Skin of body (tissue), 2 donors: ENCODE results near the gene MSRB1. TPM values are rescaled to one million over a fixed set of nuclear protein-coding genes. Genes with fewer than 3 reads are reported as not detected.

Experiments used
- DNase-seq: peaks from one replicate; lab custom pipeline; 2025; lab: John Stamatoyannopoulos, UW
- total RNA-seq: library from RNA; depleted of rRNA; stranded (reverse); fragments of >200 nt; gene quantifications from one replicate; pipeline ENCODE4 v1.2.3, GENCODE V29; 2014

Gene MSRB1
- total RNA-seq, 1 donor from 2014 or later: 9.2 TPM

DNA sequence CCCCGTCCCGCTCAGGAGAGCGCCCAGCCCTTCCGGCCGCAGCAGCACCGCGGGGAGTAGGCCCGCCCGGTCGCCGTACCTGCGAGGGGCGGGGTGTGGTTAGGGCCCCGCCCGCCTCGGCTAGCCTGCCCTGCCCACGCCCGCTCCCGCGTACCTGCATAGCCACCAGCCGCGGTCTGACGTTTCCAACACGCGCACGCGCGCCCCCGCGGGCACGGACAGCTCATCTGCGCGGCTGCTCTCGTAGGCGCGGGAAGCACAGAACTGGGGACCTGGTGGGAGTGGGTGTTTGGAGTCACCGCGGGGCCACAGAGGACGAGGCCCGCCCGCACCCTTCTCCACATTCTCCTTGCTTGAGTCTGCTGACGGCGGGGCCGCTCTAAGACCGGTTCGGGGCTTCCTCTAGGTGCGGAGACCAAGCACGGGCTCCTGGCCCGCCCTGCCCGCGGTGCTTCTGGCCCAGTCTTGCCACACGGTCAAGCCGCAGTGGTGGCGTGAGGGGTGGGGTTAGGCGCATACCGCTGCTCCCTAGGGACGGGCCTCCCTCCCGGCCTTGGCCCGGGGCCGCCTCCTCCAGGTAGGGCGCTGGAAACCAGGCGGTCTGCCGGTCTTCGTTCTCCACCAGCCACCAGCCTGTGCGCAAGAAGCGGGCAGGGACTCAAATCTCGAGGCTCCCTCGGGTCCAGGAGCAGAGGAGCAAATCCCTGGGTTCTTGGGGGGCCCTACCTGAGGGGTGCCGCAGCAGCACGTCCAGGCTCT, 36.5 kb upstream of the MSRB1 start:
- no peak for DNase-seq

DNA sequence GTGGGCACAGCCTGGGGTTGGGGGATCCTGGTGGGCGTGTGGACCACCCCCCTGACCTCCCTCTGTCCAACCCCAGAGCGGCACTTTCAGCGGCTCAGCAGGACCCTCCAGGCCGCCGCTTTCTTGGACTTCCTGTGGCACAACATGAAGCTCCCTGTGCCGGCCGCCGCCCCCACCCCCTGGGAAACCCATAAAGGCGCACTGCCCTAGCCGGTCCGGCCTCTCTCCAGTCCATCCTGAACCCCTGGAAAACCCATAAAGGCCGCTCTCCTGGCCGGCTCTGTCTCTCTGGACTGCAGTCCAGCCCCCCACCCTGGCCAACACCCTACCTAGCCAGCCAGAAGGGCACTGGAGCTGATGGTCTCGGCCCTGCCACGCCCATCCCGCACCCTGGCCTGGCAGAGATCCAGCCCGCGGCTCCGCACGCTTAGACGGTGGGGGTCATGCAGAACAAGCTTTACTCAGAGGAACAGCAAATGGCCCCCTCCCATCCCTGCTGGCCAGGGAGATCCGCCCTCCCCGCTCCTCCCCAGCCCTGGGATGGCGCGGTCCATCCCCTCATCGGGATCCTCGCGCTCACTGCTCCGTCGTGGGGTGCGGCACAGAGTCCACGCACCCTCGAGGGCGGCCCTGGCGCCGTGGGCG, 35.6 kb upstream of the MSRB1 start:
- no peak for DNase-seq

DNA sequence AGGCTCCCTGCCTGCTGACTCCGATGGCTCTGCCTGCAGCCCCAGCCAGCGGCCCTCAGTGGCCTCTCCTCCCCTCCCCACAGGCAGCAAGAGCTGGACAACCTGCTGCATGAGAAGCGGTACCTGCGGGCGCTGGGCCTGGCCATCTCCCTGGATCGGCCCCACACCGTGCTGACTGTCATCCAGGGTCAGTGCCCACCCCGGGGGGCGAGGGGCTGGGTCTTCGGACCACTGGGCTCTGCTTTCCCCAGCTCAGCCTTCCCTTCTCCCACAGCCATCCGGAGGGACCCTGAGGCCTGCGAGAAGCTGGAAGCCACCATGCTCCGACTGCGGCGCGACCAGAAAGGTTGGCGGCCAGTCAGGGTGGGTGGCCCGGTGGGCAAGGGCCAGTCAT, 34.9 kb upstream of the MSRB1 start:
- DNase-seq: no peak

DNA sequence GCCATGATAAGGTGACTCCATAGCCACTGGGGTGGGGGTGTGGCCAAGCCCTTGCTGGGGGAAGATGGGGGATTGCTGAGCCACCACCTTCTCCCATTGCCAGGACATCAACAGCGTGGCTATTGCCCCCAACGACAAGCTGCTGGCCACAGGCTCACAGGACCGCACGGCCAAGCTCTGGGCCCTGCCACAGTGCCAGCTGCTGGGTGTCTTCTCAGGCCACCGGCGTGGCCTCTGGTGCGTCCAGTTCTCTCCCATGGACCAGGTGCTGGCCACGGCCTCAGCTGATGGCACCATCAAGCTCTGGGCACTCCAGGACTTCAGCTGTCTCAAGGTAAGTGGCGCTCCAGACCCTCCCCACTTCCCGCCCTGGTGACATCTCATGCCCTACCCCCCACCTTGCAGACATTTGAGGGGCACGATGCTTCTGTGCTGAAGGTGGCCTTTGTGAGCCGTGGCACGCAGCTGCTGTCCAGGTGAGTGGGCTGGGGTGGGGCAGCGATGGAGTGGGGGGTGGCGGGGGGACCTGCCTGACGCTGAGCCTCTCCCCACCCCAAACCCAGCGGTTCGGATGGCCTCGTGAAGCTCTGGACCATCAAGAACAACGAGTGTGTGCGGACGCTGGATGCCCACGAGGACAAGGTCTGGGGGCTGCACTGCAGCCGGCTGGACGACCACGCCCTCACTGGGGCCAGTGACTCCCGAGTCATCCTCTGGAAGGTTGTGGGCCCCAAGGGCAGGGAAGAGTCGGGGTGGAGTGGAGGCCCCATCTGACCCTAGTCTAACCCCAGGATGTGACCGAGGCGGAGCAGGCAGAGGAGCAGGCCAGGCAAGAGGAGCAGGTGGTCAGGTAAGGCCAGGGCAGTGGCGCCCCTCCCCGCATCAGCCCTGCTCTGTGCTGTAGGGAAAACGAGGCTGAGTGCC, 34.2 kb upstream of the MSRB1 start:
- DNase-seq: no peak

DNA sequence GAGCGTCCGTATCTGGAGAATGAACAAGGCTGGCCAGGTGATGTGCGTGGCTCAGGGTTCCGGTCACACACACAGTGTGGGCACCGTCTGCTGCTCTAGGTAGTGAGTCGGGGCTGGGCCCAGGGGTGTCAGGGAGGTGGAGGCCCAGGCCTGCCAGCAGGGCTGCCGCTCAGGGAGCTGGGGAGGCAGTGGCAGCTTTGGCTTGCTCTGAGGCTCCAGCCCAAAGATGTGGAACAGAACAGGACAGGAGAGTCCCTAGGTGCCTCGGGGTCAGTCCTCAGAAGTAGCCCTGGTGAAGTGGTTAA, 33.2 kb upstream of the MSRB1 start:
- DNase-seq: no peak

DNA sequence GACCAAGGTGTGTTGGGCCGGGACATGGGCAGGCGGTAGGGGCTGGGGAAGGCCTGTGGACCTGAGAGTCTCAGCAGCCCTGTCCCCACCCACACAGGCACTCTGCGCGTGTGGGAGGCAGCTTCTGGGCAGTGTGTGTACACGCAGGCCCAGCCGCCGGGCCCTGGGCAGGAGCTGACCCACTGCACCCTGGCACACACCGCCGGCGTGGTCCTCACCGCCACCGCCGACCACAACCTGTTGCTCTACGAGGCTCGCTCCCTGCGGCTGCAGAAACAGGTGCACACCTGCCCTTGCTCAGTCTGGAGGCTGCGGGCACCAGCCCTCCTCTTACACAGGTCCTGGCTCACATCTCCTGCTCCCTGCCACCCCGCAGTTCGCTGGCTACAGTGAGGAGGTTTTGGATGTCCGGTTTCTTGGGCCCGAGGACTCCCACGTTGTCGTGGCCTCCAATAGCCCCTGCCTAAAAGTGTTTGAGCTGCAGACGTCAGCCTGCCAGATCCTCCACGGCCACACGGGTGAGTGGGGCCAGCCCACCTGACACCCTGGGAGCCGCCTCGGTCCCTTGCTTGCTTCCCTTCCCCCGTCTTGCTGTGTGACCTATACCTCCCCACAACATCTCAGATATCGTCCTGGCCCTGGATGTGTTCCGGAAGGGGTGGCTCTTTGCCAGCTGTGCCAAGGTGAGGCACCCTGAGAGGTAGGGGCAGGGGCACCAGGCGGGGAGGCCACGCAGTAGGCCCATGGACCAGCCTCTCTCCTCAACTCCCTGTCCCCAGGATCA, 32.6 kb upstream of the MSRB1 start:
- DNase-seq: no peak

DNA sequence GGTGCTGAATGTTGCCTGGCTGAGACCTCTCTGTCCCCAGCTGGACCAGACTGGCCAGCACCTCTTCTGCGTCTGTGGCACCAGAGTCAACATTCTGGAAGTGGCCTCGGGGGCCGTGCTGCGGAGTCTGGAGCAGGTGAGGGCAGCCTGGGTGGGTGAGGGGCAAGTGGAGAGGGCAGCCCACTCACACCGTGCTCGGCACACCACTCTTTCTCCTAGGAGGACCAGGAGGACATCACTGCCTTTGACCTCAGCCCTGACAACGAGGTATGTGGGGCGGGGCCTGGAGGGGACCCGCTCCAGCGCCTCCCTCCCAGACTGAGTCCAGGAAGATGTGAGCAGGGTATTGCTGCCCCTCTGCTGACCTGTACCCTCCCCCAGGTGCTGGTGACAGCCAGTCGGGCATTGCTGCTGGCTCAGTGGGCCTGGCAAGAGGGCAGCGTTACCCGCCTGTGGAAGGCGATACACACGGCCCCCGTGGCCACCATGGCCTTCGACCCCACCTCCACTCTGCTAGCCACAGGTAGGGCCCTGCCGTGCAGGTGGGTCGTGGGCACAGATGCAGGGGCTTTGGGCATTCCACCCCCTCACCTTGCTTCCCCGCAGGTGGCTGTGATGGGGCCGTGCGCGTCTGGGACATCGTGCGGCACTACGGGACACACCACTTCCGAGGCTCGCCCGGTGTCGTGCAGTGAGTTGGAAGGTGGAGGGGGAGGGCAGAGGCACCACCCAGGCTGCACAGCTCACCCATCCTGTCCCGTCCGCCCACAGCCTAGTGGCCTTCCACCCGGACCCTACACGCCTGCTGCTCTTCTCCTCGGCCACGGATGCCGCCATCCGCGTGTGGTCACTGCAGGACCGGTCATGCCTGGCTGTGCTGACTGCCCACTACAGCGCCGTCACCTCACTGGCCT, 31.4 kb upstream of the MSRB1 start:
- no peak for DNase-seq

DNA sequence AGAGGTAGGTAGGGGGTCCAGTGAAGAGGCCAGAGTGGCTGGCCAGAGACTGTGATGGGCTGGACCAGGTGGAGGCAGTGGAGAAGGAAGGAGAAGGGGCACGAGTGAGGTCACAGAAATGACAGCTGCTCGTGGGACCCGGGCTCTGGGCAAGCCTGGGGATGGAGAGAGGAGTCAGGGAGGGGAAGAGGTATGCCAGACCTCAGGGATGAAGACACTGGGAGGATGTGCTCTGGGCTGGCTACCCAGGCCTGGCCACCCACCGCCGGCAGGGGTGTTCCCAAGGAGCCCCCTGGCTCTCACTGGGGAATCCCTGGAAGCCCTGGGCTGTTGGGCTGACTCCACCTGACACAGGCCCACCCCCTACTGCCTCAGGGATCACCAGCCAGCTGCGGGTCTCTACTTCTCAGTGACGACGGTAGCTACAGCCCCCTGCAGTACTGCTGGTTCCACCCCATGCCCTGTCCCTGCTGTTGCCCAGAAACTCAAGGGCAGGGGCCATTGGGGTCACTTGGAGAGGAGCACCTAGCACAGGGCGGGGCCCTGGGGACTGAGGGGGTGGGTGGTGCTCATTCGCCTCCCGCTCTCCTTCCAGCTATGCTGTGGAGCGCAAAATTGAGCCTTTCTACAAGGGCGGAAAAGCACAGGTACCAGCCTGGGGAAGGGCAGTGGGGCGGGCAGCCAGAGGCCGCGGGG, 30.6 kb upstream of the MSRB1 start:
- DNase-seq: no peak

DNA sequence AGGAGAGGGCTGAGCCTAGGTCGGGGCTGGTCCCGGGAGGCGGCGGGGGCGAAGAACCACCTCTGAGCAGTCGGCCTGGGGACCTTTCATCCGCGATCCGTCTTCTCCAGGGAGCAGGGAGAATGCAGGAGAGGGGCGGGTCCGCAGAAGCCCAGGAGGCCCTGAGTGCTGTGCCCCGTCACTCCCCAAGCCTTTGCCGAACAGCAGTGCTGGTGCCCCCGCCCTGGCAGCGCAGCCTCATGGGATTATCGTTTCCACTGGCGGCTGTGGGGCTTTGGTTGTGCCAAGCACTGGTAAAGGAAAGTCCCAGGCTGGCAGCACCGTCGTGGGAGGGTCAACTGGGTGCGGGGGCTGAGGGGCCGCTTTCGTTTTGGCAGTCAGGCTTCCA, 29.5 kb upstream of the MSRB1 start:
- no peak for DNase-seq

DNA sequence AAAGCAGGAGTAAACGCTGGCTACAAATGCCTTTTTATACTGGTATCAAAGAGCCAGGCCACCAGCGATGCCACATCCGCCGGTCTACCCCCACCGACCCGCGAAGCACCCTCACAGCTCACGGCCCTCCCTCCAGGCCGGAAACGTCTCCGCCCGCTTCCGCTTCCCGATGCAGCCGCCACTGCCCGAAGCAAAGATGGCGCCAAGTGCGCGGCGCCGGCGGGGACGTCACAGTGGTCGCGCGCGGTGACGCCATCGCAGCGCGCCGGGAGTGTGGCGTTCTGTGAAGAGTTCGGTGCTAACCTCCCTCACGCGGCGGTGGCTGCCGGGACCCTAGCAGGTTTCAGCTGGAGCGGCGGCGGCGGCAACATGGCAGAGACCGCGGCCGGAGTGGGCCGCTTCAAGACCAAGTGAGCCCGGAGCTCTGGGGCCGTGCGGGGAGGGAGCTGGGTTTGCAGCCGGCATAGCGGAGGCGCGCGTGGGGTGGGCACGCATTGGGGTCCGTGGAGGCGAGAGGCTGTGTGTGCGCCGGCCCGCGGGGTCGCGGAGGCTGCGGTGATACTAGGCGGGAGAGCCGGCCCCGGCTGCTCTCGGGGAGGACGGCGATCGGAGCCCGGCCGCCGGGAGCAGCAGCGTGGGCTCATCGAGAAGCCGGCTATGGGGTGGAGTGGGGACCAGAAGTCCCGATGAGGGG, 28.9 kb upstream of the MSRB1 start, which contains the start of gene TBL3:
TBL3 (plus strand) TSS at position 258 of the 694 bp plus-strand sequence; CDS start at position 370, 112 bp downstream.
- DNase-seq: peak; percentile 93

DNA sequence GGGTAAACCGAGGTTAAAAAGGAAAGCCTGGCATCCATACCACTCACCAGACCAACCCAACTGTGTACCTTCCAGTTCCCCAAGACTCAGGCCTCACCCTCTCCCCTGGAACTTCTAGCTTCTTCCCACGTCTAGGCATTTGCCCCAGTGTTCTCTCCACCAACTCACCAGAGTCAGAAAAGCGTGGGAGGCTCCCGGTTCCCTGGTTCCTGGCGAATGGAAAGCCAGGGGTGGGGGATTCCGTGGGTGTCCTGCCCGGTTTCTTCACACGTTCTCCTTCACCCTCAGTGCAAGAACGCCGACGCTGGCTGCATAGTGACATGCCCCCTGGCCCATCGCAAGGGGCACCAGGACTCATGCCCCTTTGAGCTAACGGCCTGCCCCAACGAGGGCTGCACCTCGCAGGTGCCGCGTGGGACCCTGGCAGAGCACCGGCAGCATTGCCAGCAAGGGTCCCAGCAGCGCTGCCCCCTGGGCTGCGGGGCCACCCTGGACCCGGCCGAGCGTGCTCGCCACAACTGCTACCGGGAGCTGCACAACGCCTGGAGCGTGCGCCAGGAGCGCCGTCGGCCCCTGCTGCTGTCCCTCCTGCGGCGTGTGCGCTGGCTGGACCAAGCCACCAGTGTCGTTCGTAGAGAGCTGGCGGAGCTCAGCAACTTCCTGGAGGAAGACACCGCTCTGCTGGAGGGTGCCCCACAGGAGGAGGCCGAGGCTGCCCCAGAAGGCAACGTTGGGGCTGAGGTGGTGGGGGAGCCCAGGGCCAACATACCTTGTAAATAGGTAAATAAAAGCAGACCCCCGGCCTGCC, 25.4 kb upstream of the MSRB1 start:
- no peak for DNase-seq

DNA sequence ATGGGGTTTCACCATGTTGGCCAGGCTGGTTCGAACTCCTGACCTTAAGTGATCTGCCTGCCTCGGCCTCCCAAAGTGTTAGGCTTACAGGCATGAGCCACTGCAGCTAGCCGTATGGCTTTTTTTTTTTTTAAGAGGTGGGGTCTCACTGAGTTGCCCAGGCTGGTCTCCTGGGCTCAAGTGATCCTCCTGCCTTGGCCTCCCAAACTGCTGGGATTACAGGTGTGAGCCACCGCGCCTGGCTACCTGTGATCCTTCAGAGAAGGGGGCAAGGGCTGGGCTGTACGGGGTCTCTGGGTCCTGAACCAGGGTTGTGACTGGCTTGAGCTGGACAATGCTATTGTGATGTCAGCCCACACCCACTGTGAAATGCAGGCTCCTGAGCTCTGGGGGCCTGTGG, 23.5 kb upstream of the MSRB1 start, which contains the start of gene RNF151:
RNF151 (plus strand) TSS at position 397 of the 400 bp plus-strand sequence. CDS start 26 bp downstream, outside the sequence.
- DNase-seq: no peak

DNA sequence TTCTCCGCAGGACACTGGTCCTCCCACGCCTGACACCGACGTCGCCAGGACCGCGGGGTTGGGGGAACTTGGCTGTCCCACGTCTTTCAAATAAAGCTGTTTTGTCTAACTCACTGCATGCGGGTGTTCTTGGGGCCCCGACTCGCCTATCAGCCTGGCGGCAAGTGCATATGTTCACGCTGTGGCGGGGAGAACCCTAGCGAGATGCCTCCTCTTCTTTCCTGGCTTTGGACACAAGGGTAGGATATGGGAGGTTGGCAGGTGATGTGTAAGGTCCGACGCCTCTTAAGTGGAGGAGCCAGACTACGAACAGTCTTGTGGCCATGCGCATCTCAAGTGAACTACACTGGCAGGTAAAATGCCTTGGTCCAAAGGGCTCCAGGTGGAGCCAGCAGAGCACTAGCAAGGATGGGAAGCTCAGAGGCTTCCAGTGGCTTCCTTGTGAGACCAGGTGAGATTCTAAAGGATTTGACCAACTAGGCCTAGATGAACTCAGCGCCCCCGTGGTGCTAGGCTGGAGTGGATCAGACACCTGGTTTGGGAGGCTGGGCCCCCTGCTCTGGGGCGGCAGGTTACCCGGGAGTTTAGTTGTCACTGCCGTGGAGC, 22.5 kb upstream of the MSRB1 start:
- DNase-seq: no peak

DNA sequence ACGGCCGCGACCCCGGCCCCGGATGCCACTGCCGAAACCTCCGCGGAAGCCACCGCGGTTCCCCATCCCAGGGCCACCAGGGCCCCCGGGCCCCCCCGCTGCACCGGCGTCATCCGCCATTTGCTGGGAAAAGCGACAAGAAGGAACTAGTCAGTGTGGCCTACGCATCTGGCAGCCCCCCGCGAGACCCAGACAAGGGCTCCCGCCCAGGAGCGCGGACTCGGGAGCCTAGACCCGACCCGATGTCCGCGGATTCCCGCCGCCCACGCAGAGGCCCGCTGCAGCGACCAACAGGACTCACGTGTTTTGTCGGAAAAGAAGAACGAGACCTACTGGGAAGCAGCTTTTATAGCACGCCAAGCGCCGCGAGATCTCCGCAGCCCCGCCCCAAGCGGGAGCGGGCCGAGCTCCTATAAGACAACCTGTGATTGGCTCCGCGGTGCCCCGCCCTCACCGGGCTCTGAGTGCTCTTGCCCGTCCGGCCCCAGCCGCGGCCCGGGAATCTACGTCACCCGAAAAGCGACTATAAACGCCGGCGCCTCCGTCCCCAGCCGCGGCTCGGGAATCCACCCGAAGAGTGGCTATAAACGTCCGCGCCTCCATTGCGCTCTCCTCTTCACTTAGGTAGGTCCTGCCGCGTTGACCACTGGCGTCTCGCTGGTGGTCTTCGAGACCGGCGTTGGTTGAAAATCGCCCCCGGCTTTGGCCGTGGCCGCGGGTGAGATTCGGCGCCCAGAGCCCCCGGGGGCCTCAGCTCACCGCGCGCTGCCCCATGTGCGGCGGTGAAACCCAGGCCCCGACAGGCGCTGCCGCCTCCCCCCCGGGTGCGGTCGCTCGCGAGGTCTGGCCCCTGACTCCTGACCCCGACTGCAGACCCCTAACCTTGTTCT, 21.8 kb upstream of the MSRB1 start, which contains the start of gene RPS2:
RPS2 (minus strand) TSS at position 321 of the 890 bp plus-strand sequence; CDS start at position 120, 201 bp downstream.
- peak; percentile 98 for DNase-seq

DNA sequence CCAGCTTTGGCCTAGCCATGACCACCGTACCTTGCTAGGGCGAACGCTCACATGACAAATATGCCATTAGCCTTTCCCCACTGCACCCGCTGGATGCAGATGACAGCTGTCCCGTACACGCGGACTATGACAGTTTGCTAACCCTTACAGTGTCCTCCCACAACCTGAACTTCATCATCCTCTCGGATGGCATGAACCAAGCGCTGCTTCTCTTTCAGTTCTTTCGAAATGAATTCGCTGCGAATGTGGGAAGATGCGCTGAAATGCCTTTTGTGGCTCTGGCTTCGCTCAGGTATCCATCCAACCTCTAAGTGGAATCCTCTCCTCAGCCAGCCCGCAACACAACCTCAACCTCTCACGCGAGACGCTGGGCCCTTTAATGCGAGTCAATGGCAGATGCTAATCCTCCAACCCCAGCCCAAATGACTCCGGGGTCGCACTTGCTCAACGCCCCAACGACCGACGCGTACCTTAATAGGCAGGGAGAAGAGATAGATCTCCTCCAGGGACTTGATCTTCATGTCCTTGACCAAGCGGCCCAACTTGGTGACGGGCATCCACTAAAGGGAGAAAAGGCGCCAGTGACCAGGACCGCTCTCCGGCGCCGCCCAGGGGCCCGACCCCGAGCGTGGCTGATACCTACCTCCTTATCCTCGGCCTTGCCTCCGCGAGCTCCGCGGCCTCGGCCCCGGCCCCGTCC, 21.0 kb upstream of the MSRB1 start:
- no peak for DNase-seq
